CD1c-positive myeloid dendritic cell (primary cell): ENCODE data around the gene FOLR2.

Source experiments
- DNase-seq: peaks from one replicate; pipeline ENCODE4 v3.0.0-alpha.2; 2016; ENCODE audit errors: extremely low spot score

The FOLR2 gene

DNA sequence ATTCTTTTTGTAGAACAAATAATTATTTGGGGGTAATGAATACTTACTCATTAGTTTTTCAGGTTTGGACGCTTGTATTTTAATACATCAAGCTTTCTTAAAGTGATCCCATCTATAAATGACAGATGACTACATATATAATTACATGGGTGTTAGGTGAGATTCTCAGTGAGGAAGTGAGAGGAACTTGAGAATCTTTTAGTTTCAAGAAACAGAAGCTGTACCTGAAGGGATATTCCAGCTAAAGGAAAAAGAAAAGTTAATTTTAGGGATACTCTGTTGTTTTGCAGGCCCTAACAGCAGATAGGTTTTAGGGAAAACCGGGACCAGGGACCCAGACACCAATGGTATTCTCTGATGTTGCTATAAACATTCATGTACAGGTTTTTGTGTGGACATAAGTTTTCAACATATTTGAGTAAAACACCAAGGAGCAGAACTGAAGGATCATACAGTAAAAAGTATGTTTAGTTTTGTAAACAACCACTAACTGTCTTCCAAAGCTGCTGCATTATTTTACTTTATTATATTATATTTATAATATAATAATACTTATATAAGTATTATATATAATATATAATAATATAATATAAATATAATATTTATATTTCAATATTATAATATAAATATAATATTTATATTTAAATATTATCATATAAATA, 51.5 kb downstream of the FOLR2 start:
- no peak for DNase-seq
